ENCODE data around the gene GRAMD2A.

Gene GRAMD2A

DNA sequence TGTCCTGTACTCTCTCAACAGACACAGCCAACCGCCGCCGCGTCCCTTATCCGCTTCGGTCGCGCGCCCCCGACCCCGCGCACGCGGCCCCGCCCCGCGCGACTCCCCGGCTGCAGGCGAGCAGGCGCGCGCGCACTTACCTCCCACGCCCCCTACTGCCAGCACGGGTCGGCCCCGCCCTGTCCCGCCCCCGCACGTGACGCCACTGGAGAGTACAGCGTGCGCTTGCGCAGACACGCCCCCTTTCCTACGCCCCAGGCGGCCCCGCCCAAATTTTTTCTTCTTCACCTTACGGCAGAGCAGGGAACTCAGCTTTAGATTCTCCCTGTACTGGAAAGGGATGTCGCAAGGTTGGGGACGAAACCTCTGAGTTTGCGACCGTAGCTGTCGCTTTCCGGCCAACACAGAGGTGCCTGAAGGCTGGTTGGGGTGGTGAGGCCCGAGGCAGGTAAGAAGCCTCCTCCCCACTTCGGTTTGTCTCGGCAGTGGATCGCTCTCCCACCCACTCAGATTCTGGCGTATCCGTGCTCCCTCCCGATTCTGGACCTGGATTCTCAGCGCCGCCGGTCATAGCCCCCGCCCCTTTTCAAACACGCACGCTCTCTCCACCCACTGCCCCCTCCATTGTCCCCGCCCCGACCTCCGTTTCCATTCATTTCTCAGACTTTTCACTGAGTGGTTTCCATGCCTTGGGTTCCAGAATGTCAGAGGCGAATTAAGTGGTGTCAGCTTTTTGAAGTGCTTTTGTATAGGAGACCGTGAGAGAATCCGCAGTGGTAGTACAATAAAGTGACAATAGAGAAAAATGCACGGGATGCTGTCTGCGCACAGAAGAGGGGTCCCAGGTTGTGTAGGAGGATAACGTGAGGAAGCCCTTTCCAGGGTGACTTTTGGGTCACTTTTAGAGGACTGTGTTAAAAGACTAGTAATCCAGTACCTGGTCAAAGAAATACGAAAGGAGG is 79.3 kb downstream of the GRAMD2A start, which contains the start of the genes MYO9A and SENP8:
Gene MYO9A (minus strand): TSS at position 134 of the 962 bp plus-strand sequence. CDS start 71,587 bp downstream, outside the sequence.
Gene SENP8 (plus strand): TSS at position 387 of the 962 bp plus-strand sequence. CDS start 21,221 bp downstream, outside the sequence.
- H3K36me3 Mint-ChIP-seq, result no peaks in the 10 kb centered on the region
- peak within 1 kb of the TSS; percentile 95 for H3K4me3 Mint-ChIP-seq
- H3K4me1 Mint-ChIP-seq, result peaks cover 40% of the 10 kb centered on the region
- no peaks in the 10 kb centered on the region for H3K27me3 Mint-ChIP-seq
- H3K27ac Mint-ChIP-seq, result peak within 1 kb of the TSS; percentile 99
- H3K9me3 Mint-ChIP-seq, result no peaks in the 10 kb centered on the region

DNA sequence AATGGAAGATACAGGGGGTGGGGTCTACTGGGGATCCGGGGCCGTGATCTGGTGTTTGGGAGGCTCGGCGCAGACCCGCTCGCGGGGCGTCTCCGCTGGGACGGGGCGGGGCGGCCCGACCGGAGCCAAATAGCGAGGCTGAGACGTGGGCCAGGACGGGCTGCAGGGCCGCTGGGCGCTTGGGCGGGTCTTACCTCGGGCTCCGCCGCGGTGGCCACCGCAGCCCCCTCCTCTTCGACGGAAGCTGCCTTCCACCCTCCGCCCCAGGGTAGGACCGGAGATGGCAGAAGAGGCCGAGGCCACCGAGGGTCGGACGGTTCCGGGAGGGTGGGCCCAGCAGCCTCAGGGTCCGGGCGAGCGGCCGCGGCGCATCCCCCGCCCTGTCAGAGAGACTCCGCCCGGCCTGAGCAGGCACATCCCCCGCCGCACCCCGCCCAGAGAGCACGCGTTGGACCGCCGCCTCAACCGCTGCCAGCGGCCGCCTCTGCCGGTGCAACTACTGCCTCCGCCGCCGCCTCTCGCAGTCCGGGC is 80.0 kb downstream of the GRAMD2A start:
- no peaks in the 10 kb centered on the region for H3K9me3 Mint-ChIP-seq

DNA sequence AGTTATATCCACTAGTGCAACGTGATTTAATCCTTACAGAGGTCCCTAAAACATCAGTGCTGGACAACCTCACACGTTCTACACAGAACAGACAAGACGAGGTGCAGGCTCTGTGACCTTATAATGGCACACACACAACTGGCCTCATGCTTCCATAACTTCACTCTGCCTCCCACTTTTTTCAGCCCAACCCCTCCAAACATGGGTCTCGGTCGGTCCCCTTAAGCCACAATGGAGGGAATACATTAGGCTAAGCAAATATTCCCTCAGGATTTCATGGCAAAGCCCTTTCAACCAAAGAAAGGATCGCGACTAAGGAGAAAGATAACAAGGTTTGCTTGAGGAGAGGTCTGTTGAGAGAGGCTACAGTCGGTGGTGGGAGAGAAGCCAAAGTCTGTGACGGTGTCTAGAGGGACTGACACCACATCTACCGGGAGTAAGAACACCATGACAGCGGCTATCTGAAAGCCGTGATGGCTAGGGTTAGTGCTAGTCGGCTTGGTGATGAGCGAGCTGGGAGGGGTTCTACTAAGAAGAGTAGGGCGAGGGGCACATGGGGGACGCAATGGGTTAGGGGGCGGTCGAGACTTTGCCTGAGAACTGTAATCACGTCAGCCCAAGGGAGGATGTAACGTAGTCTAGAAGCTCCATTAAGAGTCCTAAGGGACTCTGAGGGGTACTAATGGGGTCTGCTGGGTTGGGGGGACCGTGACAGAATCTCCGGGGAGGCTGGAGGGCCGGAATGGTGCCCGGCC is 80.7 kb downstream of the GRAMD2A start:
- peaks cover 49% of the 10 kb centered on the region for H3K4me1 Mint-ChIP-seq

More for the DNA sequence above, 80.0 kb downstream of the GRAMD2A start:
- H3K27me3 Mint-ChIP-seq, result no peaks in the 10 kb centered on the region
- H3K36me3 Mint-ChIP-seq, result no peaks in the 10 kb centered on the region
- peaks cover 45% of the 10 kb centered on the region for H3K4me1 Mint-ChIP-seq
- H3K27ac Mint-ChIP-seq, result peak overlapping the region; percentile 85
- H3K4me3 Mint-ChIP-seq, result peak overlapping the region; percentile 95

DNA sequence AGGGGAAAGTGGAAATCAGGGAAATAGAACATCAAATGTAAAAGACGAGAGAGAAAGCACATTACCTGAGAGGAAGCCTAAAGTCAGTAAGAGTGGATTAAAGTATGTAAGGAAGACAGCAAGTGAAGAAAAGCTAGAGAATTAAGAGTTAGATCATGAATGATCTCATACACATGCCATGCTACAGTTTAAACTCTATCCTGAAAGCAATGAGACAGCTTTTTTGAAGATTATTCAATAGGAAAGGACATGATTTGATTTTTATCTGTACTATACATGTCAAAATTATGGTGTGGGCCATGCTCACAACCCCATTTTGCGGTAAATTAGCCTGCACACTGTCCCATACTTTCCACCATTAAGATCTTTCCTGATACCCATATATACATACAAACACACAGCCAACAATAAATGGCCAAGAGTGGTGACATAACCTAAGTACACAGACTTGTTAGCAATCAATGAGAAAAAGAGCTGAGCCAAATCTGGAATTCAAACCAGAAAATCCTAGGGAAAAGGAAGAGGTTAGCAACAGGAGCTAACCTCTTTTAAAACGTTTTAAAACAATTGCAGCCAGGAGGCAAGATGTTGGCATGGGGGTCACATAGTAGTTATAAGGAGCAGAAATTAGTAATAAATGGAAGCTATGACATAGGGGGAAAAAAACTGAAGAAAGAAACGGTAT is 84.1 kb downstream of the GRAMD2A start:
- Mint-ChIP-seq H3K27me3 (no peaks in the 10 kb centered on the region), H3K4me3 (no peak overlapping the region), H3K36me3 (no peaks in the 10 kb centered on the region), H3K27ac (no peak overlapping the region), H3K9me3 (no peaks in the 10 kb centered on the region), H3K4me1 (peaks cover 43% of the 10 kb centered on the region)

More for the DNA sequence above, 80.7 kb downstream of the GRAMD2A start:
- Mint-ChIP-seq H3K27me3 (no peaks in the 10 kb centered on the region), H3K36me3 (no peaks in the 10 kb centered on the region), H3K27ac (peak overlapping the region; percentile 85), H3K4me3 (peak overlapping the region; percentile 95), H3K9me3 (no peaks in the 10 kb centered on the region)

DNA sequence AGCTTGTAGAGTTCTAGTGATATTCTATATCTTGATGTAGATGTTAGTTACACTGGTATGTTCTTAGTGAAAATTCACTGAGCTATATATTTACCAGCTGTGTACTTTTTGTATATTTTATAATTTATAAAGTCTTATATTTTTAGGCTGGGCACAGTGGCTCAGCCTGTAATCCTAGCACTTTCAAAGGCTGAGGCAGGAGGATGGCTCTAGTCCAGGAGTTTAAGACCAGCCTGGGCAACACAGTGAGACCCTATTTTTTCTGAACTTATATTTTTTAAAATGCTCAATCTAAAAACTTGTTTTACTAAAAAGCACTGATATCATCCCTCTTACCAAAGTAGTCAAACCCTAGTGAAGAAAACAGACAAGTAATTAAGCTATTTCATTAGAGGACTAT is 84.8 kb downstream of the GRAMD2A start:
- Mint-ChIP-seq H3K36me3 (no peaks in the 10 kb centered on the region), H3K27ac (no peak overlapping the region), H3K27me3 (no peaks in the 10 kb centered on the region), H3K4me3 (no peak overlapping the region), H3K4me1 (peaks cover 46% of the 10 kb centered on the region), H3K9me3 (no peaks in the 10 kb centered on the region)

DNA sequence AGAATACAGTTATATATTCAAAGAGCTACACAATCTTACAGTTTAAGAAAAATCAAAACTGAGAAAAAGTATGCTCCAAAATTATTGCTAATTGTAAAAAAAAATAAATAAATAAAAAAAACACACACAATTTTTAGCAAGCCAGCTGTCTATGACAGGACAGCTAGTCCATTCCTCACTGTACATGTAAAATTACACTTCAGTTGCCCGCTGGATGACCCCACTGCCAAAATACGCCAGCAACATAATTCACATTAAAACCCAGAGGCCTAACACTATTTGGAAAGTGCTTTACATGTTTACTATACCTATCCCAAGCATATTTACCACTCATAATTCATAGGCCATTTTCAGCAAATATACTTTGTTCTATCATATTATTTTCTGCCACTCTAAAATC is 85.5 kb downstream of the GRAMD2A start:
- H3K9me3 Mint-ChIP-seq, result no peaks in the 10 kb centered on the region
- no peaks in the 10 kb centered on the region for H3K27me3 Mint-ChIP-seq
- no peak overlapping the region for H3K4me3 Mint-ChIP-seq
- no peak overlapping the region for H3K27ac Mint-ChIP-seq
- H3K4me1 Mint-ChIP-seq, result peaks cover 46% of the 10 kb centered on the region
- no peaks in the 10 kb centered on the region for H3K36me3 Mint-ChIP-seq

DNA sequence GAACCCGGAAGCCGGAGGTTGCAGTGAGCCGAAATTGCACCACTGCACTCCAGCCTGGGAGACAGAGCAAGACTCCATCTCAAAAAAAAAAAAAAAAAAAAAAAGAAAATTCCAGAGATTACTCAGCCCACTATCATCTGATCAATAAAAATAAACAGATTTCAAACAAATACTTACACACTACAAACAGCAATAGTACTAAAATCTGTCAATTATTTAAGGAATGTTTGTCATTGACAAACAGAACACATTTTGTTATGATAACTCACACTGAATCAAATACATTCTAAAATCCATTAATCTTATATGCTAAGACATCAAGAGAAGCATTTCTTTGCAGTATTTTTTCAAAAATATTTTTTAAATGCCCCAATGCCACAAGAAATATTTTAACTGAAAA is 87.2 kb downstream of the GRAMD2A start:
- no peak overlapping the region for H3K27ac Mint-ChIP-seq
- H3K36me3 Mint-ChIP-seq, result no peaks in the 10 kb centered on the region
- H3K27me3 Mint-ChIP-seq, result no peaks in the 10 kb centered on the region
- H3K4me1 Mint-ChIP-seq, result peaks cover 29% of the 10 kb centered on the region
- H3K9me3 Mint-ChIP-seq, result no peaks in the 10 kb centered on the region
- no peak overlapping the region for H3K4me3 Mint-ChIP-seq

Data from activated naive CD4-positive, alpha-beta T cell treated with anti-CD3 and anti-CD28 coated beads, Interleukin-2, amount 50 U/mL, for 24 hours (primary cell).